ENCODE results near the gene COPS8.

The COPS8 gene

DNA sequence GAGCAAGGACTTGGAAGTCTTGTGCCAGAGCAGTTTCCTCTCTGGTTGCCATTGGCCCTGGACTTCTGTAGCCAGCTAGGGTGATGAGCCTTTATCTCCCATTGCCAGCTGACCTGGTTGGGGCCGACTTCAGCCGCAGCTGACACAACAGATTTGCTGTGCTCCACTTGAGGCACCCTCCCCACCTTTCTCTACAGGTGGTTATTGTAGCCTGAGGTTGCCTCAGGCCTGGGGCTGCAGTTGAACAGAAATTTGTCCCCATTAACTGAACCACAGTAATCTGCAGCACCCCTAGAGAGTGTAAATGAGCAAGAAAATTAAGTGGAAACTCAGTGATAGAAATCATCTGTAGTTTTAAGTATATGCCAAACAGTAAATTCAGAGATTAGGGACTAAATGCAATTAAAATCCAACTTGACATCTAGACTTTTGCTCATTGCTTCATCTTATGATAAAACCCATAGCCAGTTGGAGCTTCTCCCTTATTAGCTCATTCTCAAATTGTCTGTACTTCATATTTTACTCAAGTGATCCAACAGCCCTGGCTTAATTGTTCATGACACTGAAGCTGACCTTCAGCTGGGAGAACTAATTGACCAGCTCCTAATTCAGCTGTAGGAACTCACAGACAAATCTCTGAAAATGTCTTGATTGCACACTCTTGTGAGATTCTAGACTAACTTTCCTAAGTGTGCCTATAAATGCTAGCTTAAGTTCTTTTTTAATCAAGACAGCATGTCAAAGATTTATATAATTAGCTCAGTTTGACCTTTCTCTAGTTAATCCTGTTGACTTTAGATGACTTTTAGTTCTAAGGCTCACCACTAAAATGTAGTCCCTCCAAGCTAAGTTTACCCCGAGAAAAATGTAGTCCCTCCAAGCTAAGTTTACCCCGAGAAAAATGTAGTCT lies 48.9 kb downstream of the COPS8 start (continued):
- TF ChIP-seq, protein P1, sequence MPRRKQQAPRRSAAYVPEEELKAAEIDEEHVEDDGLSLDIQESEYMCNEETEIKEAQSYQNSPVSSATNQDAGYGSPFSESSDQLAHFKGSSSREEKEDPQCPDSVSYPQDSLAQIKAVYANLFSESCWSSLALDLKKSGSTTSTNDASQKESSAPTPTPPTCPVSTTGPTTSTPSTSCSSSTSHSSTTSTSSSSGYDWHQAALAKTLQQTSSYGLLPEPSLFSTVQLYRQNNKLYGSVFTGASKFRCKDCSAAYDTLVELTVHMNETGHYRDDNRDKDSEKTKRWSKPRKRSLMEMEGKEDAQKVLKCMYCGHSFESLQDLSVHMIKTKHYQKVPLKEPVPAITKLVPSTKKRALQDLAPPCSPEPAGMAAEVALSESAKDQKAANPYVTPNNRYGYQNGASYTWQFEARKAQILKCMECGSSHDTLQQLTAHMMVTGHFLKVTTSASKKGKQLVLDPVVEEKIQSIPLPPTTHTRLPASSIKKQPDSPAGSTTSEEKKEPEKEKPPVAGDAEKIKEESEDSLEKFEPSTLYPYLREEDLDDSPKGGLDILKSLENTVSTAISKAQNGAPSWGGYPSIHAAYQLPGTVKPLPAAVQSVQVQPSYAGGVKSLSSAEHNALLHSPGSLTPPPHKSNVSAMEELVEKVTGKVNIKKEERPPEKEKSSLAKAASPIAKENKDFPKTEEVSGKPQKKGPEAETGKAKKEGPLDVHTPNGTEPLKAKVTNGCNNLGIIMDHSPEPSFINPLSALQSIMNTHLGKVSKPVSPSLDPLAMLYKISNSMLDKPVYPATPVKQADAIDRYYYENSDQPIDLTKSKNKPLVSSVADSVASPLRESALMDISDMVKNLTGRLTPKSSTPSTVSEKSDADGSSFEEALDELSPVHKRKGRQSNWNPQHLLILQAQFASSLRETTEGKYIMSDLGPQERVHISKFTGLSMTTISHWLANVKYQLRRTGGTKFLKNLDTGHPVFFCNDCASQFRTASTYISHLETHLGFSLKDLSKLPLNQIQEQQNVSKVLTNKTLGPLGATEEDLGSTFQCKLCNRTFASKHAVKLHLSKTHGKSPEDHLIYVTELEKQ (tag by site-specific recombination; IDR thresholded peaks at IDR 0.05; ENCODE audit: borderline replicate concordance), result no peak
- TF ChIP-seq TRIM28 (IDR thresholded peaks at IDR 0.05; ENCODE audit: borderline replicate concordance, low read length), result no peak
- TF ChIP-seq, protein P2, sequence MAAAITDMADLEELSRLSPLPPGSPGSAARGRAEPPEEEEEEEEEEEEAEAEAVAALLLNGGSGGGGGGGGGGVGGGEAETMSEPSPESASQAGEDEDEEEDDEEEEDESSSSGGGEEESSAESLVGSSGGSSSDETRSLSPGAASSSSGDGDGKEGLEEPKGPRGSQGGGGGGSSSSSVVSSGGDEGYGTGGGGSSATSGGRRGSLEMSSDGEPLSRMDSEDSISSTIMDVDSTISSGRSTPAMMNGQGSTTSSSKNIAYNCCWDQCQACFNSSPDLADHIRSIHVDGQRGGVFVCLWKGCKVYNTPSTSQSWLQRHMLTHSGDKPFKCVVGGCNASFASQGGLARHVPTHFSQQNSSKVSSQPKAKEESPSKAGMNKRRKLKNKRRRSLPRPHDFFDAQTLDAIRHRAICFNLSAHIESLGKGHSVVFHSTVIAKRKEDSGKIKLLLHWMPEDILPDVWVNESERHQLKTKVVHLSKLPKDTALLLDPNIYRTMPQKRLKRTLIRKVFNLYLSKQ (tag by site-specific recombination; IDR thresholded peaks at IDR 0.05; ENCODE audit: borderline replicate concordance), result no peak
- no peak for TF ChIP-seq ZFHX2 (tag by site-specific recombination; conservative IDR thresholded peaks at IDR 0.05)
- TF ChIP-seq ZNF785 (tag by site-specific recombination; IDR thresholded peaks at IDR 0.05), result no peak
- TF ChIP-seq ZNF664 (tag by site-specific recombination; IDR thresholded peaks at IDR 0.05), result no peak
- TF ChIP-seq, protein P3, sequence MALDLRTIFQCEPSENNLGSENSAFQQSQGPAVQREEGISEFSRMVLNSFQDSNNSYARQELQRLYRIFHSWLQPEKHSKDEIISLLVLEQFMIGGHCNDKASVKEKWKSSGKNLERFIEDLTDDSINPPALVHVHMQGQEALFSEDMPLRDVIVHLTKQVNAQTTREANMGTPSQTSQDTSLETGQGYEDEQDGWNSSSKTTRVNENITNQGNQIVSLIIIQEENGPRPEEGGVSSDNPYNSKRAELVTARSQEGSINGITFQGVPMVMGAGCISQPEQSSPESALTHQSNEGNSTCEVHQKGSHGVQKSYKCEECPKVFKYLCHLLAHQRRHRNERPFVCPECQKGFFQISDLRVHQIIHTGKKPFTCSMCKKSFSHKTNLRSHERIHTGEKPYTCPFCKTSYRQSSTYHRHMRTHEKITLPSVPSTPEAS (tag by site-specific recombination; IDR thresholded peaks at IDR 0.05), result no peak
- TF ChIP-seq ZNF416 (tag by site-specific recombination; IDR thresholded peaks at IDR 0.05), result no peak
- TF ChIP-seq ZSCAN30 (tag by site-specific recombination; IDR thresholded peaks at IDR 0.05), result no peak
- TF ChIP-seq MYNN (tag by site-specific recombination; IDR thresholded peaks at IDR 0.05; ENCODE audit: borderline replicate concordance), result no peak
- TF ChIP-seq, protein P4, sequence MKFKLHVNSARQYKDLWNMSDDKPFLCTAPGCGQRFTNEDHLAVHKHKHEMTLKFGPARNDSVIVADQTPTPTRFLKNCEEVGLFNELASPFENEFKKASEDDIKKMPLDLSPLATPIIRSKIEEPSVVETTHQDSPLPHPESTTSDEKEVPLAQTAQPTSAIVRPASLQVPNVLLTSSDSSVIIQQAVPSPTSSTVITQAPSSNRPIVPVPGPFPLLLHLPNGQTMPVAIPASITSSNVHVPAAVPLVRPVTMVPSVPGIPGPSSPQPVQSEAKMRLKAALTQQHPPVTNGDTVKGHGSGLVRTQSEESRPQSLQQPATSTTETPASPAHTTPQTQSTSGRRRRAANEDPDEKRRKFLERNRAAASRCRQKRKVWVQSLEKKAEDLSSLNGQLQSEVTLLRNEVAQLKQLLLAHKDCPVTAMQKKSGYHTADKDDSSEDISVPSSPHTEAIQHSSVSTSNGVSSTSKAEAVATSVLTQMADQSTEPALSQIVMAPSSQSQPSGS (tag by site-specific recombination; IDR thresholded peaks at IDR 0.05; ENCODE audit: low read depth), result no peak
- TF ChIP-seq, protein P5, sequence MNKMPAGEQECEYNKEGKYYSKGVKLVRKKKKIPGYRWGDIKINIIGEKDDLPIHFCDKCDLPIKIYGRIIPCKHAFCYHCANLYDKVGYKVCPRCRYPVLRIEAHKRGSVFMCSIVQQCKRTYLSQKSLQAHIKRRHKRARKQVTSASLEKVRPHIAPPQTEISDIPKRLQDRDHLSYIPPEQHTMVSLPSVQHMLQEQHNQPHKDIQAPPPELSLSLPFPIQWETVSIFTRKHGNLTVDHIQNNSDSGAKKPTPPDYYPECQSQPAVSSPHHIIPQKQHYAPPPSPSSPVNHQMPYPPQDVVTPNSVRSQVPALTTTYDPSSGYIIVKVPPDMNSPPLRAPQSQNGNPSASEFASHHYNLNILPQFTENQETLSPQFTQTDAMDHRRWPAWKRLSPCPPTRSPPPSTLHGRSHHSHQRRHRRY (tag by site-specific recombination; IDR thresholded peaks at IDR 0.05), result no peak

DNA sequence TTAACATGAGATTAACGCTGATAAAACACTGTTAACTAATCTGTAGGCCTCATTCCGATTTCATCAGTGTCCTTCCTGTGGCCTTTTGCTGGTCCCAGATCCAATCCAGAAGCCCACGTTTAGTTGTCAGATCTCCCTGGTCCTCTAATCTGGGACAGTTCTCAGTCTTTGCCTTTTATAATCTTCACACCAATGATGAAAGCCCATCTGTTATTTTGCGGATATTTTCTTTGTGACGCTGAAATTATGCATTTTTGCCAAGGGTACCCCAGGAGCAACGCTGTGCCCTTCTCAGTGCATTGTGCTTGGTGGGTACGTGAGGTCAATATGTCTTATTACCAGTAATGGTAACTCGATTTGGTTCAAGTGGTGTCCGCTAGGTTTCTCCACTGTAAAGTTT lies 51.1 kb downstream of the COPS8 start:
- TF ChIP-seq ZSCAN23 (tag by site-specific recombination; IDR thresholded peaks at IDR 0.05) (no peak), ZNF174 (tag by site-specific recombination; IDR thresholded peaks at IDR 0.05) (no peak), ZNF155 (tag by site-specific recombination; IDR thresholded peaks at IDR 0.05) (no peak), ZNF660 (tag by site-specific recombination; IDR thresholded peaks at IDR 0.05) (no peak), ZNF292 (tag by site-specific recombination; IDR thresholded peaks at IDR 0.05; ENCODE audit: borderline replicate concordance, low read depth) (no peak), ZNF354C (tag by site-specific recombination; IDR thresholded peaks at IDR 0.05; ENCODE audit: borderline replicate concordance, low read depth) (no peak), ZIC2 (tag by site-specific recombination; IDR thresholded peaks at IDR 0.05) (no peak), ZNF157 (tag by site-specific recombination; IDR thresholded peaks at IDR 0.05) (no peak)
- TF ChIP-seq, protein P1 (tag by site-specific recombination; IDR thresholded peaks at IDR 0.05; ENCODE audit: borderline replicate concordance), result no peak
- TF ChIP-seq, protein P5 (tag by site-specific recombination; IDR thresholded peaks at IDR 0.05), result no peak
- H3K4me3 ChIP-seq (ENCODE audit: low read depth, low read length), result no peak overlapping the region

More for the DNA sequence above, 51.1 kb downstream of the COPS8 start:
- H3K27ac ChIP-seq (ENCODE audit: extremely low read depth, low read depth, low read length), result no peak overlapping the region
- CTCF ChIA-PET, result no interaction called here
- H3K36me3 ChIP-seq (ENCODE audit: control insufficient read depth in 2 of 2, insufficient read depth in 1 of 2, low read length in 2 of 2), result no peaks in the 10 kb centered on the region
- no peaks in the 10 kb centered on the region for H3K9me3 ChIP-seq (ENCODE audit: control insufficient read depth, insufficient read depth, low read depth, low read length)
- POLR2A ChIA-PET, result no interaction called here
- no peaks in the 10 kb centered on the region for H3K4me1 ChIP-seq (ENCODE audit: control insufficient read depth, insufficient read depth, low read length)
